Natural killer cell treated with Interleukin-12 subunit alpha and Interleukin-12 subunit beta and Interleukin-15 and Interleukin-18, amount 100 ng/mL, for 72 hours (primary cell): ENCODE results near the gene JAK2. TPM values are rescaled to one million over a fixed set of nuclear protein-coding genes. Genes with fewer than 3 reads are reported as not detected.
A peak's percentile ranks its signal among the peaks of the same experiment; 100 is the strongest.
"Not testable (repeated sequence)": the region's sequence is repeated elsewhere in the genome, so short reads cannot be mapped to it uniquely, and the experiment has no call there.

Source experiments
- ATAC-seq, 2 donors: fragments of 150-1000 bp; cut with Tn5 transposase in 1 of 2; sonication (Bioruptor Pico), chemical (Tn5 transposase) in 1 of 2; 2 replicates each; pipeline ENCODE4 v1.10.0; 2021
- DNase-seq: peaks from one replicate; pipeline ENCODE4 v3.0.0; 2022; ENCODE audit warnings: low spot score
- H3K27ac Mint-ChIP-seq, 2 donors: 1 replicate in 1 of 2; 2 replicates in 1 of 2; pipeline ENCODE4 v1.8.0; 2022; ENCODE audit warnings: mixed read lengths in 2 of 2, mild to moderate bottlenecking in 1 of 2, moderate library complexity in 1 of 2
- H3K27me3 Mint-ChIP-seq, 2 donors: 1 replicate in 1 of 2; 2 replicates in 1 of 2; pipeline ENCODE4 v1.8.0; 2022; ENCODE audit warnings: mixed read lengths in 2 of 2
- H3K36me3 Mint-ChIP-seq: one replicate; pipeline ENCODE4 v1.8.0; 2022; ENCODE audit warnings: mixed read lengths
- H3K4me1 Mint-ChIP-seq, 2 donors: 1 replicate in 1 of 2; 2 replicates in 1 of 2; pipeline ENCODE4 v1.8.0; 2022; ENCODE audit warnings: low read depth in 2 of 2, mixed read lengths in 2 of 2, mild to moderate bottlenecking in 1 of 2
- H3K4me3 Mint-ChIP-seq: one replicate; pipeline ENCODE4 v1.8.0; 2022; ENCODE audit warnings: mixed read lengths
- H3K9me3 Mint-ChIP-seq: 2 replicates; pipeline ENCODE4 v1.8.0; 2022; ENCODE audit warnings: mixed read lengths
- total RNA-seq, 2 donors: library from RNA; stranded (reverse); gene quantifications; one replicate each; pipeline ENCODE4 v1.2.3, GENCODE V29; 2022

The JAK2 gene
- total RNA-seq, 2 donors from 2014 or later = 34.6 to 35.9 TPM

DNA sequence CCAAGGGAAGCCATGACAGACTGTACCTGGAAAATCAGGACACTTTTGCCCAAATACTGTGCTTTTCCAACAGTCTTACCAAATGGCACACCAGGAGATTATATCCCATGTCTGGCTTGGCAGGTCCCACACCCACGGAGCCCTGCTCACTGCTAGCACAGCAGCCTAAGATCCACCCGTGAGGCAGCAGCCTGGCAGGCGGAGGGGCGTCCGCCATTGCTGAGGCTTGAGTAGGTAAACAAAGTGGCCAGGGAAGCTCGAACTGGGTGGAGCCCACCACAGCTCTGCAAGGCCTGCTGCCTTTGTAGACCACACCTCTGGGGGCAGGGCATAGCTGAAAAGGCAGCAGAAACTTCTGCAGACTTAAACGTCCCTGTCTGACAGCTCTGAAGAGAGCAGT is 116.1 kb downstream of the JAK2 start:
- ATAC-seq, H3K4me1 Mint-ChIP-seq, DNase-seq, H3K4me3 Mint-ChIP-seq, H3K27me3 Mint-ChIP-seq, H3K27ac Mint-ChIP-seq: not testable (repeated sequence)
- H3K9me3 Mint-ChIP-seq = peaks cover 18% of the 10 kb centered on the region
- peaks cover 36% of the 10 kb centered on the region for H3K36me3 Mint-ChIP-seq

DNA sequence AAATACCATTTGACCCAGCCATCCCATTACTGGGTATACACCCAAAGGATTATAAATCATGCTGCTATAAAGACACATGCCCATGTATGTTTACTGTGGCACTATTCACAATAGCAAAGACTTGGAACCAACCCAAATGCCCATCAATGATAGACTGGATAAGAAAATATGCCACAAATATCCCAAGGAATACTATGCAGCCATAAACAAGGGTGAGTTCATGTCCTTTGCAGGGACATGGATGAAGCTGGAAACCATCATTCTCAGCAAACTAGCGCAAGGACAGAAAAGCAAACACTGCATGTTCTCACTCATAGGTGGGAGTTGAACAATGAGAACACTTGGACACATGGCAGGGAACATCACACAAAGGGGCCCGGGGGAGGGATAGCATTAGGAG is 121.4 kb downstream of the JAK2 start:
- not testable (repeated sequence) for H3K27me3 Mint-ChIP-seq, ATAC-seq, DNase-seq

DNA sequence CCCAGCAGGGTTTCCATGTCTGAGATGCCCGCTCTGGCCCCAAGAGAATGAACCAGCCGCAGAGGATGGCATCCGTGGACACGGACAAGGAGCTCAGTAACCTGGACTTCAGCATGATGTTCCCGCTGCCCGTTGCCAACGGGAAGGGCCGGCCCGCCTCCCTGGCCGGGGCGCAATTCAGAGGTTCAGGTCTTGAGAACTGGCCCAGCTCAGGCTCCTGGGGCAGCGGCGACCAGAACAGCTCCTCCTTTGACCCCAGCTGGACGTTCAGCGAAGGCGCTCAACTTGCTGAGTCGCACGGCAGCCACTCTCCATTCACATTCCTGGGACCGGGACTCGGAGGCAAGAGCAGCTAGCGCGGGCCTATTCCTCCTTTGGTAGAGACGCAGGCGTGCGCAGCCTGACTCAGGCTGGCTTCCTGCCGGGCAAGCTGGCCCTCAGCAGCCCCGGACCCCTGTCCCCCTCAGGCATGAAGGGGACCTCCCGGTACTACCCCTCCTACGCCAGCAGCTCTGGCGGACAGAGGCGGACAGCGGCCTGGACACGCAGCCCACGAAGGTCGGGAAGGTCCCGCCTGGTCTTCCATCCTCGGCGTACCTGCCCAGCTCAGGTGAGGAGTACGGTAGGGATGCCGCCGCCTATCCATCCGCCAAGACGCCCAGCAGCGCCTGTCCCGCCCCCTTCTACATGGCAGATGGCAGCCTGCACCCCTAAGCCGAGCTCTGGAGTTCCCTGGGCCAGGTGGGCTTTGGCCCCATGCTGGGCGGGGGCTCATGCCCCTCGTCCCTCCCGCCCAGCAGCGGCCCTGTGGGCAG is 126.0 kb downstream of the JAK2 start:
- no peaks in the 10 kb centered on the region for H3K4me1 Mint-ChIP-seq
- peak in 1 of 2 donors; percentile 30 for ATAC-seq
- H3K27me3 Mint-ChIP-seq = no peaks in the 10 kb centered on the region
- no peak overlapping the region for H3K4me3 Mint-ChIP-seq
- H3K36me3 Mint-ChIP-seq = peaks cover 6% of the 10 kb centered on the region
- DNase-seq = no peak
- no peaks in the 10 kb centered on the region for H3K9me3 Mint-ChIP-seq
- no peak overlapping the region for H3K27ac Mint-ChIP-seq

More for the DNA sequence above, 121.4 kb downstream of the JAK2 start:
- not testable (repeated sequence) for H3K27ac Mint-ChIP-seq, H3K4me3 Mint-ChIP-seq, H3K4me1 Mint-ChIP-seq
- Mint-ChIP-seq H3K9me3 (peaks cover 18% of the 10 kb centered on the region), H3K36me3 (peaks cover 35% of the 10 kb centered on the region)

DNA sequence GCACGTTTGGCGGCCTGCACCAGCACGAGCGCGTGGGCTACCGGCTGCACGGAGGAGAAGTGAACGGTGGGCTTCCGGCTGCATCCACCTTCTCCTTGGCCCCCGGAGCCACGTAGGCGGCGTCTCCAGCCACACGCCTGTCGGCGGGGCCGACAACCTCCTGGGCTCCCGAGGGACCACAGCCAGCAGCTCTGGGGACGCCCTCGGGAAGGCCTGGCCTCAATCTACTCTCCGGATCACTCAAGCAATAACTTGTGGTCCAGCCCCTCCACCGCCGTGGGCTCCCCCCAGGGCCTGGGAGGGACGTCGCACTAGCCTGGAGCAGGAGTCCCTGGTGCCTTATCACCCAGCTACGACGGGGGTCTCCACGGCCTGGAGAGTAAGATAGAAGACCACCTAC is 126.6 kb downstream of the JAK2 start:
- no peak for DNase-seq
- Mint-ChIP-seq H3K27ac (no peak overlapping the region), H3K4me1 (no peaks in the 10 kb centered on the region), H3K36me3 (peaks cover 6% of the 10 kb centered on the region), H3K27me3 (no peaks in the 10 kb centered on the region), H3K4me3 (no peak overlapping the region), H3K9me3 (no peaks in the 10 kb centered on the region)
- peak in 1 of 2 donors; percentile 9 for ATAC-seq

DNA sequence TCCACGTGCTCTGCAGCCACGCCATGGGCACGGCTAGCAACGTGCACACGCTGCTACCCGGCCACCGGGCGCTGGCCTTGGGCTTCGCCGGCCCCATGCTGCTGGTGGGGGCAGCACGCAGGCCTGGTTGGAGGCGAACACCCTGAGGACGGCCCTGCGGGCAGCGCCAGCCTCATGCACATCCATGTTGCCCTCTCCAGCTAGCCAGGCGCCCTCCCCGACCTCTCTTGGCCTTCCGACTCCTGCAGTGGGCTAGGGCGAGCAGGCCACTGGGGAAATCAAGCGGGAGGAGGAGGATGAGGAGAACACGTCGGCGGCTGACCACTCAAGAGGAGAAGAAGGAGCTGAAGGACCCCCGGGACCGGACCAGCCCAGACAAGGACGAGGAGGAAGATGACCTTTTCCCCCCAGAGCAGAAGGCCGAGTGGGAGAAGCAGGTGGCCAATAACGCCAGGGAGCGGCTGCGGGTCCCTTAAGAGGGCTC is 127.1 kb downstream of the JAK2 start:
- Mint-ChIP-seq H3K4me1 (no peaks in the 10 kb centered on the region), H3K27me3 (no peaks in the 10 kb centered on the region), H3K9me3 (no peaks in the 10 kb centered on the region), H3K27ac (no peak overlapping the region), H3K36me3 (peaks cover 6% of the 10 kb centered on the region), H3K4me3 (no peak overlapping the region)
- ATAC-seq (peak in 1 of 2 donors; percentile 29), DNase-seq (no peak)

DNA sequence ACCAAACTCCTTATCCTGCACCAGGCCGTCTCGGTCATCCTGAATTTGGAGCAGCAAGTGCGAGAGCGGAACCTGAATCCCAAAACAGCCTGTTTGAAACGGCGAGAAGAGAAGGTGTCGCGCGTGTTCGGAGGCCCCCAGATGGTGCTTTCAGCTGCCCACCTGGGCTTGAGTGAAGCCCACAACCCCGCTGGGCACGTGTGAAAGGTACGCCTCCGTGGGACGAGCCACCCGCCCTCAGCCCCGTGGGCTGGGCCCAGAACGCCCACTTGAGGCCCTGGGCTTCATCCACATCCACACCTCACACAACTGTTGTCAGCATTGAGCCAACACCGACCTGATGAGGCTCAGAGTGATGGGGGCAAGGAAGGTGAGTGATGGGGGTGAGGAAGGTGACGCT is 127.6 kb downstream of the JAK2 start:
- peaks cover 6% of the 10 kb centered on the region for H3K36me3 Mint-ChIP-seq
- H3K27me3 Mint-ChIP-seq = no peaks in the 10 kb centered on the region
- H3K4me1 Mint-ChIP-seq = no peaks in the 10 kb centered on the region
- no peaks in the 10 kb centered on the region for H3K9me3 Mint-ChIP-seq
- no peak overlapping the region for H3K4me3 Mint-ChIP-seq
- no peak for ATAC-seq
- no peak for DNase-seq
- H3K27ac Mint-ChIP-seq = no peak overlapping the region

DNA sequence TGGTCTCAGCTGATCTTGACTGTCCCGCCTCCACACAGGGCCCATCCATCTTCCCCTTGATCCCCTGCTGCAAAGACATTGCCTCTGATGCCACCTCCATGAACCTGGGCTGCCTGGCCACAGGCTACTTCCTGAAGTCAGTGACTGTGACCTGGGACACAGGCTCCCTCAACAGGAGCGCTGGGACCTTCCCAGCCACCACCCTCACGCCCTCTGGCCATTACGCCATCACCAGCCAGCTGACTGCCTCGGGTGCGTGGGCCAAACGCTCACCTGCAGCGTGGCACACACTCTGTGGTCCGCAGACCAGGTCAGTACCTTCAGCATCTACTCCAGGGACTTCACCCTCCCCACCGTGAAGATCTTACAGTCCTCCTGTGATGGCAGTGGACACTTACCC is 128.5 kb downstream of the JAK2 start:
- H3K27ac Mint-ChIP-seq = no peak overlapping the region
- peaks cover 6% of the 10 kb centered on the region for H3K36me3 Mint-ChIP-seq
- H3K4me3 Mint-ChIP-seq = no peak overlapping the region
- DNase-seq (no peak), ATAC-seq (no peak)
- no peaks in the 10 kb centered on the region for H3K9me3 Mint-ChIP-seq
- H3K27me3 Mint-ChIP-seq = no peaks in the 10 kb centered on the region
- H3K4me1 Mint-ChIP-seq = no peaks in the 10 kb centered on the region

DNA sequence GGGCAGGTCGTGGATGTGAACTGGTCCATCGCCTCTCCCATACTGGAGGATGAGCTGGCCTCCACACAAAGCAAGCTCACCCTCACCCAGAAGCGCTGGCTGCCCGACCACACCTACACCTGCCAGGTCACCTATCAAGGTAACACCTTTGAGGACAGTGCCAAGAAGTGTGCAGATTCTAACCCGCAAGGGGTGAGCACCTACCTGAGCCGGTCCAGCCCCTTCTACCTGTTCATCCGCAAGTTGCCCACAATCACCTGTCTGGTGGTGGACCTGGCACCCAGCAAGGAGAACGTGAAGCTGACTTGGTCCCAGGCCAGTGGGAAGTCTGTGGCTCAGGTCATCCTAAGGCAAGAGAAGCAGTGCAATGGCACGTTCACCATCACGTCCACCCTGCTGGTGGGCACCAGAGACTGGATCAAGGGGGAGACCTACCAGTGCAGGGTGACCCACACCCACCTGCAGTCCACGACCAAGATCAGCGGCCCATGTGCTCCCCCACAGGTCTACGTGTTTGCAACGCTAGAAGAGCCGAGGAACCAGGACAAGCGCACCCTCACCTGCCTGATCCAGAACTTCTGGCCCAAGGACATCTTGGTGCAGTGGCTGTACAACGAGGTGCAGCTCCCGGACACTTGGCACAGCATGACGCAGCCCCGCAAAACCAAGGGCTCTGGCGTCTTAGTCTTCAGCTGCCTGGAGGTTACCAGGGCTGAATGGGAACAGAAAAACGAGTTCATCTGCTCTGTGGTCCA is 129.1 kb downstream of the JAK2 start:
- no peak overlapping the region for H3K4me3 Mint-ChIP-seq
- H3K4me1 Mint-ChIP-seq = no peaks in the 10 kb centered on the region
- peaks cover 6% of the 10 kb centered on the region for H3K36me3 Mint-ChIP-seq
- H3K27ac Mint-ChIP-seq = no peak overlapping the region
- H3K27me3 Mint-ChIP-seq = no peaks in the 10 kb centered on the region
- ATAC-seq (no peak), DNase-seq (no peak)
- H3K9me3 Mint-ChIP-seq = no peaks in the 10 kb centered on the region

DNA sequence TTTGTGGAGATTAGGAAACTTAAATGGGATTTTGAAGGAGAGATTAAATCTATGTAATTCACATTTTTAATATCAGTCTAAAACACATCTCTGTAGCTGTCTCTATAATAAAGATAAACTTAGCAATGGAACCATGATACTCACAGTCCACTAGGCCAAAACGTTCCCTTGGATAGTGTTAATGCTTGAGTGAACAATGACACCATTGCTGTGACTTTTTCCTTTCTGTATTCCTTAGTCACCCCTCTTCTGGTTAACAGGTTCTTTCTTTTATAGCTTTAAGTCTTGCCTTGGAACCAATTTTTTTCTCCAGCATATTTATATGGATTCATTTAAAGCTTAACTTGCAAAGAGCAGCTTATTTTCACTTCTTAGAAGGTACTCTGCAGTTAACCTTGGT is 137.0 kb downstream of the JAK2 start:
- ATAC-seq = no peak
- H3K27ac Mint-ChIP-seq = no peak overlapping the region

DNA sequence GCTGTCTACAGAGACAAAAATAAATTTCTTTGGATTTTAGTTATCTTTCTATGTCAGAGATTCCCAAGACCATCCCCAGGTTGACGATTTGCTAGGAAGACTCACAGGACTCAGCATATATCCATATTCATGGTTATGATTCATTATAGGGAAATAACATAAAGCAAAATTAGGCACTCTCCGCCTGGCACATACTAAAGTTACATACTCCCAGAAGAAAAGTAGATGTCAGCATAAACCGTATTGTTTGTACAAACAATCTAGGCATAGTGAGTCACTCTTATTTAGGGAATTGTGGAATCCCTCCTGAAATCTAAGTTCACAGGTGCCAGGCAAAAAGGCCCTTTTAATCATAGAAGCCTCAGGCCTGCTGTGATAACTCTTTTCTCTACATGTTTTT is 137.4 kb downstream of the JAK2 start:
- DNase-seq = no peak
- Mint-ChIP-seq H3K27me3 (no peaks in the 10 kb centered on the region), H3K4me3 (no peak overlapping the region), H3K9me3 (no peaks in the 10 kb centered on the region), H3K36me3 (peaks cover 17% of the 10 kb centered on the region), H3K4me1 (peaks cover 0 to 5% of the 10 kb centered on the region in 2 donors), H3K27ac (no peak overlapping the region)
- ATAC-seq = no peak

More for the DNA sequence above, 137.0 kb downstream of the JAK2 start:
- peaks cover 15% of the 10 kb centered on the region for H3K36me3 Mint-ChIP-seq
- H3K27me3 Mint-ChIP-seq = no peaks in the 10 kb centered on the region
- no peak for DNase-seq
- no peaks in the 10 kb centered on the region for H3K9me3 Mint-ChIP-seq
- H3K4me1 Mint-ChIP-seq = peaks cover 0 to 5% of the 10 kb centered on the region in 2 donors
- H3K4me3 Mint-ChIP-seq = no peak overlapping the region

DNA sequence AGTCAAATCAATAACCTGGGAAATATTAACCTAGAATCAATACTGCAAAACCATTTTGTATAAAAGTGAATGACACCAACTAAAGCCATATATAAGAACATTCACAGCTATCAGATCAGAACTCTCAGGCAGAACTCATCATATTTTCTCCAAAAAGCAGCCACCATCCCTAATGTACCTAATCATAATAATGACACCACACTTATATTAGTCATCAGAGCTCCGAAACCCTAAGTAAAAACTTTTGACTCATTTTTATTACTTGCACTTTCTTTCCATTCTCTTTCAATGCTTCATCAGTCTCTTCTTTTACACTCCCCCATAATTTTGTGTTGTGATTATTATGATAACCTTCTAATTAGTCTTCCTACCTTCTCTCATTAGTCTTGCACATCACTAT is 155.1 kb downstream of the JAK2 start:
- ATAC-seq (no peak), DNase-seq (no peak)
- no peaks in the 10 kb centered on the region for H3K4me1 Mint-ChIP-seq
- H3K36me3 Mint-ChIP-seq = peaks cover 46% of the 10 kb centered on the region
- H3K4me3 Mint-ChIP-seq = no peak overlapping the region
- no peaks in the 10 kb centered on the region for H3K27me3 Mint-ChIP-seq
- peaks cover 26% of the 10 kb centered on the region for H3K9me3 Mint-ChIP-seq
- H3K27ac Mint-ChIP-seq = no peak overlapping the region

DNA sequence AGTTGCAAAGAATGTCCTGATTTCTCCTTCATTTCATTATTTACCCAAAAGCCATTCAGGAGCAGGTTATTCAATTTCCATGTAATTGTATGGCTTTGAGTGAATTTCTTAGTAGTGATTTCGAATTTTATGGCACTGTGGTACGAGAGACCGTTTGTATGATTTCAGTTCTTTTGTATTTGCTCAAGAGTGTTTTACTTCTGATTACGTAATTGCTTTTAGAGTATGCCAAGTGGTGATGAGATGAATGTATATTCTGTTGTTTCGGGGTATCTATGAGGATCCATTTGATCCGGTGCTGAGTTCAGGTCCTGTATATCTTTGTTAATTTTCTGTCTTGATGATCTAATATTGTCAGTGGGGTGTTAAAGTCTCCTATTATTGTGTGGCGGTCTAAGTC is 159.1 kb downstream of the JAK2 start:
- H3K27ac Mint-ChIP-seq = no peak overlapping the region
- peaks cover 54% of the 10 kb centered on the region for H3K36me3 Mint-ChIP-seq
- no peak for DNase-seq
- peaks cover 0 to 7% of the 10 kb centered on the region in 2 donors for H3K4me1 Mint-ChIP-seq
- ATAC-seq = no peak
- no peaks in the 10 kb centered on the region for H3K27me3 Mint-ChIP-seq
- H3K4me3 Mint-ChIP-seq = no peak overlapping the region
- peaks cover 23% of the 10 kb centered on the region for H3K9me3 Mint-ChIP-seq

DNA sequence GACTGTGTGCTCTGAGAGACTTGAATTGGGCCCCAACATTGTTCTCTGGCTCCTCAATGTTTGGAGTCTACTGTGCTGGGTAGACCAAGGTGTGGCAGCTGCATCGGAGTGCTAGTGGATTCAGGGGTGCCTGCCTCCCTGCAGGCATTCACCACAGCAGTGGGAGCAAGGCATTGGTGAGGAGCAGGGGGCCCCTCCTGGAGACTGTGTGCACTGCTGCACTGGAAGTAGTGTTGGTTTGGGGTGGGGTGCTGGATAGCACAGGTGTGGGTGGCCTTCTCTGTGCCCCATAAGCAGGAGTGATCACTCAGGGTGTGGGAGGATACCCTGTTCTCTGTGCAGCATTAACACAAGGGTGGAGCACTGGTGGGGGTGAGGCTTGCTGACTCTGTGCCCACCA is 161.2 kb downstream of the JAK2 start:
- Mint-ChIP-seq H3K27me3 (no peaks in the 10 kb centered on the region), H3K9me3 (peaks cover 21% of the 10 kb centered on the region), H3K4me1 (peaks cover 0 to 7% of the 10 kb centered on the region in 2 donors), H3K4me3 (no peak overlapping the region), H3K27ac (no peak overlapping the region), H3K36me3 (peaks cover 69% of the 10 kb centered on the region)
- ATAC-seq (no peak), DNase-seq (no peak)
